H9 (cell line): Measurements from ENCODE around the gene PDE3A. TPM values are rescaled to one million over a fixed set of nuclear protein-coding genes. Genes with fewer than 3 reads are reported as not detected.

Source experiments
- DNase-seq: peaks from one replicate; pipeline ENCODE4 v3.0.0-alpha.2; 2017
- H2AFZ ChIP-seq: one replicate; pipeline ENCODE4 v1.6.1; 2013; ENCODE audit warnings: mild to moderate bottlenecking, low read length, control low read depth, moderate library complexity
- H2AK5ac ChIP-seq: 2 replicates; pipeline ENCODE4 v1.6.1; 2013; ENCODE audit warnings: low read length, control low read depth, mixed read lengths; ENCODE audit not compliant: insufficient read length
- H2BK120ac ChIP-seq: one replicate; pipeline ENCODE4 v1.6.1; 2013; ENCODE audit warnings: low read depth, mild to moderate bottlenecking, low read length, control low read depth, inconsistent platforms; ENCODE audit not compliant: poor library complexity, severe bottlenecking
- H2BK12ac ChIP-seq: 2 replicates; pipeline ENCODE4 v1.6.1; 2013; ENCODE audit warnings: low read length, control low read depth, mixed read lengths, low read depth; ENCODE audit not compliant: insufficient read length
- H2BK15ac ChIP-seq: 2 replicates; pipeline ENCODE4 v1.6.1; 2013; ENCODE audit warnings: low read depth, low read length, control low read depth
- H2BK20ac ChIP-seq: one replicate; pipeline ENCODE4 v1.6.1; 2013; ENCODE audit warnings: low read depth, mild to moderate bottlenecking, low read length, control low read depth, inconsistent platforms; ENCODE audit not compliant: poor library complexity, severe bottlenecking
- H2BK5ac ChIP-seq: 2 replicates; pipeline ENCODE4 v1.6.1; 2013; ENCODE audit warnings: low read length, control low read depth, mixed read lengths; ENCODE audit not compliant: insufficient read length
- H3K14ac ChIP-seq: 2 replicates; pipeline ENCODE4 v1.6.1; 2013; ENCODE audit warnings: low read length, control low read depth; ENCODE audit not compliant: insufficient read depth
- H3K18ac ChIP-seq: 2 replicates; pipeline ENCODE4 v1.6.1; 2013; ENCODE audit warnings: low read depth, mild to moderate bottlenecking, mixed read lengths, low read length, control low read depth; ENCODE audit not compliant: insufficient read length
- H3K23ac ChIP-seq: 2 replicates; pipeline ENCODE4 v1.6.1; 2013; ENCODE audit warnings: low read length, control low read depth, mixed read lengths, low read depth; ENCODE audit not compliant: insufficient read length
- H3K23me2 ChIP-seq: 2 replicates; pipeline ENCODE4 v1.6.1; 2013; ENCODE audit warnings: low read depth, mild to moderate bottlenecking, mixed read lengths, low read length, control low read depth; ENCODE audit not compliant: insufficient read length, poor library complexity, severe bottlenecking
- H3K27ac ChIP-seq: 2 replicates; pipeline ENCODE4 v1.5.1; 2013; ENCODE audit warnings: low read length, control low read depth, mixed read lengths, low read depth; ENCODE audit not compliant: insufficient read length
- H3K27me3 ChIP-seq: 2 replicates; pipeline ENCODE4 v1.6.1; 2013; ENCODE audit warnings: low read length, control low read depth, inconsistent platforms; ENCODE audit not compliant: insufficient read depth
- H3K4ac ChIP-seq: 2 replicates; pipeline ENCODE4 v1.6.1; 2013; ENCODE audit warnings: low read depth, mild to moderate bottlenecking, control low read depth, inconsistent platforms, low read length, moderate library complexity
- H3K4me1 ChIP-seq: 2 replicates; pipeline ENCODE4 v1.6.1; 2013; ENCODE audit warnings: low read length, control low read depth, inconsistent platforms; ENCODE audit not compliant: insufficient read depth
- H3K4me2 ChIP-seq: 2 replicates; pipeline ENCODE4 v1.6.1; 2013; ENCODE audit warnings: low read length, control low read depth, mixed read lengths; ENCODE audit not compliant: insufficient read length, insufficient read depth
- H3K56ac ChIP-seq: 2 replicates; pipeline ENCODE4 v1.6.1; 2013; ENCODE audit warnings: low read depth, mild to moderate bottlenecking, mixed read lengths, low read length, control low read depth; ENCODE audit not compliant: insufficient read length
- H3K79me1 ChIP-seq: 2 replicates; pipeline ENCODE4 v1.6.1; 2013; ENCODE audit warnings: low read depth, mild to moderate bottlenecking, moderate library complexity, low read length, control low read depth, inconsistent platforms; ENCODE audit not compliant: insufficient read depth, poor library complexity, severe bottlenecking
- H3K79me2 ChIP-seq: 2 replicates; pipeline ENCODE4 v1.6.1; 2013; ENCODE audit warnings: low read length, control low read depth, inconsistent platforms; ENCODE audit not compliant: insufficient read depth
- H3K9ac ChIP-seq: 2 replicates; pipeline ENCODE4 v1.6.1; 2013; ENCODE audit warnings: low read length, control low read depth, mixed read lengths; ENCODE audit not compliant: insufficient read length; ENCODE audit errors: extremely low read depth
- H3K9me3 ChIP-seq: one replicate; pipeline ENCODE4 v1.6.1; 2013; ENCODE audit warnings: low read depth, low read length, inconsistent platforms; ENCODE audit not compliant: control insufficient read depth
- H3T11ph ChIP-seq: one replicate; pipeline ENCODE4 v1.6.1; 2013; ENCODE audit warnings: mild to moderate bottlenecking, low read length, control low read depth, inconsistent platforms
- H4K20me1 ChIP-seq: one replicate; pipeline ENCODE4 v1.6.1; 2013; ENCODE audit not compliant: control insufficient read depth, insufficient read length, insufficient read depth
- H4K5ac ChIP-seq: 2 replicates; pipeline ENCODE4 v1.6.1; 2013; ENCODE audit warnings: low read depth, mild to moderate bottlenecking, mixed read lengths, low read length, control low read depth; ENCODE audit not compliant: insufficient read length
- H4K8ac ChIP-seq: replicated peaks from 2 replicates; pipeline ENCODE4 v1.6.1; 2013; ENCODE audit warnings: low read length, control low read depth, mixed read lengths, low read depth; ENCODE audit not compliant: insufficient read length
- H4K91ac ChIP-seq: 2 replicates; pipeline ENCODE4 v1.6.1; 2013; ENCODE audit warnings: low read depth, mild to moderate bottlenecking, moderate library complexity, mixed read lengths, low read length, control low read depth; ENCODE audit not compliant: insufficient read length
- H3K27ac Mint-ChIP-seq, 3 experiments: 2 replicates in 2 of 3; 3 replicates in 1 of 3; pipeline ENCODE4 v1.8.0; 2020 to 2021; ENCODE audit warnings: mixed read lengths in 3 of 3, mild to moderate bottlenecking in 1 of 3, moderate library complexity in 1 of 3
- H3K27me3 Mint-ChIP-seq: 2 replicates; pipeline ENCODE4 v1.8.0; 2021; ENCODE audit warnings: low read depth, mild to moderate bottlenecking, moderate library complexity, mixed read lengths
- H3K36me3 Mint-ChIP-seq, 3 experiments: 2 replicates in 2 of 3; 3 replicates in 1 of 3; pipeline ENCODE4 v1.8.0; 2020 to 2021; ENCODE audit warnings: low read depth in 3 of 3, mixed read lengths in 3 of 3; ENCODE audit not compliant: insufficient read depth in 1 of 3
- H3K4me1 Mint-ChIP-seq, 2 experiments: 2 replicates each; pipeline ENCODE4 v1.8.0; 2020; ENCODE audit warnings: mixed read lengths in 2 of 2
- H3K4me3 Mint-ChIP-seq, 2 experiments: 2 replicates in 1 of 2; 3 replicates in 1 of 2; pipeline ENCODE4 v1.8.0; 2020 to 2021; ENCODE audit warnings: mild to moderate bottlenecking in 2 of 2, mixed read lengths in 2 of 2, moderate library complexity in 1 of 2
- H3K9me3 Mint-ChIP-seq, 2 experiments: 2 replicates in 1 of 2; 3 replicates in 1 of 2; pipeline ENCODE4 v1.8.0; 2020; ENCODE audit warnings: mild to moderate bottlenecking in 2 of 2, mixed read lengths in 2 of 2, moderate library complexity in 1 of 2
- CTCF ChIP-seq: fragments of 200-600 bp; sonication (generic); conservative IDR thresholded peaks from 3 replicates; pipeline ENCODE4 v1.8.0; 2021; ENCODE audit warnings: antibody characterized with exemption, mild to moderate bottlenecking
- WGBS: extraction: QIAGEN DNeasy Blood & Tissue Kit; methylation state at CpG from one replicate; pipeline ENCODE4 v1.1.7; 2013; ENCODE audit warnings: missing lambda C conversion rate, low lambda C conversion rate, mixed read lengths; ENCODE audit not compliant: insufficient read length; ENCODE audit errors: extremely low coverage; 5-methylcytosine and 5-hydroxymethylcytosine counted together
- total RNA-seq: library from RNA; stranded (reverse); gene quantifications from 2 replicates; pipeline ENCODE4 v1.2.1, GENCODE V29; 2021

Gene PDE3A
- total RNA-seq, 1 experiment from 2014 or later: 3.0 TPM

DNA sequence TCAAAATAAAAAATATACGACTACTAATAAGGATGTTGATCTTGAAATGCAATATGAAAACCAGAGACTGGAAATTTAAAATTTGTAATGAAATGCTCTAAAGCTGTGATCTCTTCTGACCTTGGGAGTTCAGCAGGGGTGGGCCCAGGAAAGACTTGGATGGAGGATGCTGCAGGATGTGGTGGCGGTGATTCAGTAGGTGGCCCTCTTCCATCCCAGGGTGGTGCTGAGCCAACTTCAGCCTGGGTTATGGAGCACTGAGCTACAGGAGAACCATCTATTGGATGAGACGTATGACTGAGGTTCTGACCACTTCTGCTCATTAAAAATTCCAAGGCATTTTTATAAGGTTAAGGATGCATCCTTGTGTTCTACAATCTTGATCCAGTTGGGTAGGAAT, 6.9 kb upstream of the PDE3A start:
- Histone ChIP-seq H3K4me1 (no peaks in the 10 kb centered on the region), H3K14ac (no peak overlapping the region), H2AFZ (no peak overlapping the region), H4K20me1 (no peaks in the 10 kb centered on the region), H2AK5ac (no peak overlapping the region), H2BK12ac (no peak overlapping the region), H3K79me2 (no peaks in the 10 kb centered on the region), H3K56ac (no peak overlapping the region), H3K27ac (no peak overlapping the region), H4K91ac (no peak overlapping the region), H3K9ac (no peak overlapping the region), H3K18ac (no peak overlapping the region), H3K27me3 (no peaks in the 10 kb centered on the region), H4K8ac (no peak overlapping the region), H2BK15ac (no peak overlapping the region), H3K23me2 (no peaks in the 10 kb centered on the region), H4K5ac (no peak overlapping the region), H3K79me1 (no peaks in the 10 kb centered on the region), H3K4ac (no peak overlapping the region), H2BK120ac (no peak overlapping the region), H3K9me3 (no peaks in the 10 kb centered on the region), H2BK20ac (no peak overlapping the region), H2BK5ac (no peak overlapping the region), H3K23ac (no peak overlapping the region), H3K4me2 (no peak overlapping the region), H3T11ph (no peak overlapping the region)
- no peaks in the 10 kb centered on the region; a peak in 1 of 5 replicates for H3K9me3 Mint-ChIP-seq
- no peak for TF ChIP-seq CTCF
- no peaks in the 10 kb centered on the region for H3K36me3 Mint-ChIP-seq
- WGBS: no CpG with 5 or more reads among the region's 3 CpGs
- H3K4me3 Mint-ChIP-seq: no peak overlapping the region
- H3K27ac Mint-ChIP-seq: no peak overlapping the region; a peak in 1 of 7 replicates
- peaks cover 10 to 11% of the 10 kb centered on the region in 2 experiments; a peak in 3 of 4 replicates for H3K4me1 Mint-ChIP-seq
- H3K27me3 Mint-ChIP-seq: no peaks in the 10 kb centered on the region
- DNase-seq: no peak
